SK-N-MC (cell line): ENCODE measurements around the gene FOXP3.

Source experiments
- EZH2 ChIP-seq: fragments of 200-600 bp; sonication (generic); IDR thresholded peaks from one replicate; pipeline ENCODE4 v1.6.1; 2017; ENCODE audit warnings: antibody characterized with exemption
- FOXP2 ChIP-seq: optimal IDR thresholded peaks from 2 replicates; pipeline ENCODE3; 2011; ENCODE audit warnings: mild to moderate bottlenecking, moderate library complexity; ENCODE audit not compliant: insufficient read depth; ENCODE audit errors: extremely low read length, control extremely low read depth
- POLR2AphosphoS5 ChIP-seq: IDR thresholded peaks from 2 replicates; pipeline ENCODE4 v1.6.1; 2012; ENCODE audit warnings: mild to moderate bottlenecking, low read depth, low read length, borderline replicate concordance

- no peak for TF ChIP-seq POLR2AphosphoS5
- no peak for TF ChIP-seq EZH2
- TF ChIP-seq FOXP2, result no peak
Observed at GRCh38 chrX:49286136-49286535, 21.6 kb upstream of the FOXP3 start.
